COR-L47 (cell line): Measurements from ENCODE around the gene NIN.
"Not testable (repeated sequence)": the region's sequence is repeated elsewhere in the genome, so short reads cannot be mapped to it uniquely, and the experiment has no call there.

ENCODE experiments used
- DNase-seq: peaks from one replicate; lab custom pipeline; 2025; lab: John Stamatoyannopoulos, UW

The NIN gene

DNA sequence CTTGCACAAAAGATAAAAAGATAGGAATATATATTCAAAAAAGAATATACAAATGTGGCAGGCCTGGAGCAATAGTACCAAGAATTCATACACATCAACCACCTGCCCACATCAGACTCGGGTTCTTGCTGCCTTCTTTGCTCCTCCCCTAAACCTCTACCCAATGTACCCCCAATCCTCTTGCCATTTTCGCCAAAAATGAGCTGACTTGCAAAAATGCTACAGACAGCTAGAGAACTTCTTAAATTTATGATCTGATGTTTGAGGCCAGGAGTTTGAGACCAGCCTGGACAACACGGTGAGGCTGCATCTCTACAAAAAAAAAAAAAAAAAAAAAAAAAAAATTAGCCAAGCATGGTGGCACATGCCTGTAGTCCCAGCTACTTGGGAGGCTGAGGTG, 119.9 kb downstream of the NIN start:
- DNase-seq: no peak

DNA sequence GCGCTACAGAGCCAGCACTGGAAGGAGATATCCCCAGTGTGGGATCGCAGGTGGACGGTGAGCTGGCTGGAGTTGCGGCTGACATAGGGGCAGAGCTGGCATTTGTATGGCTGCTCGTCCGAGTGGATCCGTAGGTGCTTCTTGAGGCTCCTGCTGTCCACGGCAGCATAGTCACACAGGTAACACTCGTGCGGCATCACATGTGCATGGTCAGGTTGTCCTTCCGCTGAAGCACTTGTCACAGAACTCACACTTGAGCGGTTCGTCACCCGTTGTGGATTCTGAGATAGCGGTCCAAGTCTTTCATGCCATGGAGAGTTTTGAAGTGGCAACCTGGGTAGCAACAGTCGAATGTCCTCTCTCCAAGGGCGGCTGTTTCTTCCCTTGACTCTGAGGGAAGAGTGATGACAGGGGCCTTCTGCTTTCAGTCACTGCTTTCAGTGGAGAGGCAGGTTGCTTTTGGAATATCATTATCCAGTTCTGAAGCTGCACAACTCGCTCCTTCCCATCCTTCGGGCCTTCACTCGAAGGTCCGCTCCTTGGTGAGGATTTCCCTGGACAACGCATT, 125.9 kb downstream of the NIN start:
- no peak for DNase-seq

DNA sequence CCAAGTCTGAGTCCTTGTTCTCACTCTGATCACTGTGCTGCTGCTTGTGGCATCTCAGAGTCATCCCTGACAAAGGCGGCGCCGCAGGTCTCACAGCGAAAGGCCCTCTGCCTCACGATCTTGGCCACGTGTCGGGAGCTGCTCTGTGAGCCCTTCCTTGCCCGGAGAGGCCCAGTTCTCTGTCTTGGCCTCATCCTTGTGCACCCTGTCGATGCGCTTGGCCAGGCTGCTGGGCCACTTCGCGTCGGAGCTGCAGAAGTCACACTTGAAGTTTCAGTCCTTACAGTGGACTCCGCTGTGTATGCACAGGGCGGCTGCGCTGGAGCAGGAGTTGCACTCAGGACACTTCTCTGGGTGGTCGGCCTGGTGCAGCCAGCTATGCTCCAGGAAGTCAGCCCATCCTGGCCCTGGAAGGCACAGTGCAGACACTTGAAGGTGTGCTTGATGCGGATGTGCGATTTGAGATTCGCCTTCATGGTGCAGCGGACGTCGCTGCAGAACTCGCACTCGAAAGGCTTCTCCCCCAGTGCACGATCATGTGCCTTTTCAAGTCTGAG, 126.4 kb downstream of the NIN start:
- no peak for DNase-seq

DNA sequence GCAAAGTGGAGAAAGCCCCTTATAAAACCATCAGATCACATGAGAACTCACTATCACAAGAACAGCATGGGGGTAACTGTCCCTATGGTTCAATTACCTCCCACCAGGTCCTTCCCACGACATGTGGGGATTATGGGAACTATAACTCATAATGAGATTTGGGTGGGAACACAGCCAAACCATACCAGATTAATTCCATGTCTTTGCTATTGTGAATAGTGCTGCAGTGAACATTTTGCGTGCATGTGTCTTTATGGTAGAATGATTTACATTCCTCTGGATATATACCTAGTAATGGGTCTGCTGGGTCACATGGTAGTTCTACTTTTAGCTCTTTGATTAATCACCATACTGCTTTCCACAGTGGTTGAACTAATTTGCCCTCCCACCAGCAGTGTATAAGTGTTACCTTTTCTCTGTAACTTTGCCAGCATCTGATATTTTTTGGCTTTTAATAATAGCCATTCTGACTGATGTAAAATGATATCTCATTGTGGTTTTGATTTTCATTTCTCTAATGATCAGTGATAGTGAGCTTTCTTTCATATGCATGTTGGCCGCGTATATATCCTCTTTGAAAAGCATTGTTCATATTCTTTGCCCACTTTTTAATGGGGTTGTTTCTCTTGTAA, 133.2 kb downstream of the NIN start:
- no peak for DNase-seq

DNA sequence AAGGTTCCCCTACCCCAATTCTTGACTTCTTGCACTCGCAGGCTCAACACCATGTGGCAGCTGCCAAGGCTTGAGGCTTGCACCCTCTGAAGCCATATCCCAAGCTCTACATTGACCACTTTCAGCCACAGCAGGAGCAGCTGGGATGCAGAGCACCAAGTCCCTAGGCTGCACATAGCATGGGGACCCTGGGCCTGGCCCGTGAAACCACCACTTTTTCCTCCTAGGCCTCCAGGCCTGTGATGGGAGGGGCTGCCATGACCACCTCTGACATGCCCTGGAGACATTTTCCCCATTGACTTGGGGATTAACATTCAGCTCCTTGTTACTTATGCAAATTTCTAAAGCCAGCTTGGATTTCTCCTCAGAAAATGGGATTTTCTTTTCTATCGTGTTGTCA, 136.7 kb downstream of the NIN start:
- not testable (repeated sequence) for DNase-seq

DNA sequence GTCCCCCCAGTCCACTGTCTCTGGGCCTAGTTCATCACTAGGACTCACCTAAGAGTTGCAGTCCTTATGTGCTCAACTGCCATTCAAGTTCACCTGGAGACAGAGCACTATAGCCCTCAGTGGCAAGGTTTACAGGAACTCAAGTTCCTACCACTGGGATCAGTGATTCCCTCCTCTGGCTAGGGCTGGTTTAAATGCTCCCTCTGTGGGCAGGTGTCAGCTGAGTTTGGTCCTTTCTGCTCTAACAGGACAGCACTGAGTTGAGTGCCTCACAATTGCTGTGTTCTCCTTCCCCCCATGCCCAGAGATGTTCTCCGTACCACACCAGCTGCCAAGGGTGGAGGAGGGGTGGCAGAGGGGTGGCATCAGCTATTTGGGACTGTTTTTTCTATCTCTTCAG, 142.1 kb downstream of the NIN start:
- no peak for DNase-seq

DNA sequence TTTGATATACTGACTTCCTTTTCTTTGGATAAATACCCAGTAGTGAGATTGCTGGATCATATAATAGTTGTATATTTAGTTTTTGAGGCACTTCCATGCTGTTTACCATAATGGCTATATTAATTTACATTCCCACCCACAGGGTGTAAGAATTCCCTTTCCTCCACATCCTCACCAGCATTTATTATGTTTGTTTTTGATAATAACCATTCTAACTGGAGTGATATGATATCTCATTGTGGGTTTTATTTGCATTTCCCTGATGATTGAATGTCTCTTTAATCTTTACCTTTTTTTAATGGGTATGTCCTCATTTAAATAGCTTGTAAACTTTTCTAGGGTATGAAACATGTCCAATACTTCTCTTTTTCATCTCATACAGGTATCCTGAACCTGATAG, 151.3 kb downstream of the NIN start:
- DNase-seq: no peak

DNA sequence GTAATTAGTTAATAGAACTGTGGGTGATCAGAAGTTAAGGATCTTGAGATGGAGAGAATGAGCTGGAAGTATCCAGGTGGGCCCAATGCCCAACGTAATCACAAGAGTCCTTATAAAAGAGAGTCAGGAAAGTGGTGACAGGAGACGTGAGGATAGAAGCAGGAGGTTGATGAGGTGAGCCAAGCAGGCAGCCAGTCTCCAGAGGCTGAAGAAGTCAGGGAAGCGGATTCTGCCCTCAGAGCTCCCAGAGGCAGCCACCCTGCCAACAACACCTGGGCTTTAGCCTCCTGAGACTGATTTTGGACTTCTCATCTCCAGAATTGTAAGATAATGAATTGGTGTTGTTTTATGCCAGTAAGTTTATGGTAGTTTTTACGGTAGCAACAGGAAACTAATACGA, 152.8 kb downstream of the NIN start:
- DNase-seq: no peak

DNA sequence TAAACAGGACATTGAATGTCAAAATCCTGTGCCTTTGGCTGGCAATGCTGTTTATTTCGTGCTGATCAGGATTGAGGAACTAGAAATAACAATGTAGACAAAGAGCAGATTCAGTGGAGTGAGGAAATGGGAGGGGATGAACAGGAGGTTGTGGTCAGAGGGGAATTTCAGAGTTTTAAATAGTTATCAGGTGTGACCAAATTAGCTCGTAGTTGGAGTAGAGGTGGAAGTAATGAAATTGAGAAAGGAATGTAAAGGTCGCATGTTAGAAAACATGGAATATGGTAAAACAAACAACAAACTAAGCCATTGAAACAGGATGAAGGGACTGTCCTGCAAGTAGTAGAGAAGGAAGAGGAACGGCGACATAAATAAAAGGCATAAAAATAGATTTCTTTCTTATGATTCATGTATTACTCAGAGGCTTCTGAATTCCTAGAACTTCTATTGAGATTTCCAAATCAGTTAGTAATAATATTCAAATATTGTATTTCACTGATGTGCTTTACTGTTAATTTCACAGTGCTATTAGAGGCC, 153.4 kb downstream of the NIN start:
- DNase-seq: no peak

DNA sequence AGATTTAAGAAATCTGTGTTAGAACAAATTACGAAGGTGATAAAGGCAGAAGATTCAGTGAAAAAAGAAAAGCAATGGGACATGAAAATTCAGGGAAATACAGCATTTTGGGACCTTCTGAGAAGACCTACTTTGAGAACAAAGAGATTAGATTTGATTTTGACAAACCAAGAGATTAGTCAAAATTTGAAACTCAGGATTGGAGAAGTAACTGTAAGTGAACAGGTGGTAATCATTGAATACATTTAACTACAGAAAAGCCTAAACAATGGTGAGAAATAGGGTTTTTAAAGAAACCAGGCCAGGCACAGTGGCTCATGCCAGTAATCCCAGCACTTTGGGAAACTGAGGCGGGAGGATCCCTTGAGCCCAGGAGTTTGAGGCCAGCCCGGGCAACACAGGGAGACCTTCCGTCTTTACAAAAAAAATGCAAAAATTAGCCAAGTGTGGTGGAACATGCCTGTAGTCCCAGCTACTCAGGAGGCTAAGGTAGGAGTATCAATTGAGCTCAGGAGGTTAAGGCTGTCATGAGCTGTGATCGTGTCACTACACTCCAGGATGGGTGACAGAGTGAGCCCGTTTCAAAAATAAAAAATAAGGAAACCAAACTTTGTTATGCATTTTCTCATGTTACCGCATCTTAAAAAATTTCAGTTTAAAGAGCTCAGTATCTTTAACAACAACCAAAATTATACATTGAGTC, 154.0 kb downstream of the NIN start:
- no peak for DNase-seq

DNA sequence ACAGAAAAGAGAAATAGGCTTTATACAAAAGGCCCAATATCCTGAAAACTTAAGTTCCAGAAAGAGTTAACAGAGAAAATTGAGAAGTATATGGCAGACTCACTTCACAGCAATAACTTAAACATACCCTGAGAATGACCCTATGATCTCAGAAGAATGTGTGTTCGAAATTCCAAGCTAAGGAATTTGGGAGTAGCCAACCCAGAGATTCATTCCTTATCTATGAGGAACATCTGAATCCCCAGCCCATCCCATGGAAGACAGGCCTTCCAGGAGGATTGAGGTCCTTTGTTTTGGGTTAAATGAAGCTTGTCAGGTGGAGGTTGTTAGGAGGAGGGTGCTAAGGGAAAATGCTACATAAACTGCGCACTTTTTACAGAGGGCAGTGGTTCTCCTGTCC, 155.4 kb downstream of the NIN start:
- no peak for DNase-seq

DNA sequence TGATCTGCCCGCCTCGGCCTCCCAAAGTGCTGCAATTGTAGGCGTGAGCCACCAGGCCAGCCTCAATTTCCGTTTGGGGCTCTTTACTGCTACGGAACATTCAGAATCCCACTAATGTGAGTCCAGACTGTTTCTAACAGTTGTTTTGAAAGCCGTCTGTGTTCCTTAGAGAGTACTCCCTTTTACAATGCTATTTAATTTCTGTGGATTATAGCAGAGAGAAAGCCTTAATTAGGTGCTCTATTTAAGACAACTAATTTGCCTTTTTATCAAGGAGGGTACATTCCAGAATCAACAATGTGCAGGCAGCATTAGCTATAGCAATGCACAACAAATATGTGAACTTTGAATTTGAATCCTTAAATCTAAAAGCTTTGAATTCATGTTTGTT, 160.1 kb downstream of the NIN start:
- DNase-seq: no peak

DNA sequence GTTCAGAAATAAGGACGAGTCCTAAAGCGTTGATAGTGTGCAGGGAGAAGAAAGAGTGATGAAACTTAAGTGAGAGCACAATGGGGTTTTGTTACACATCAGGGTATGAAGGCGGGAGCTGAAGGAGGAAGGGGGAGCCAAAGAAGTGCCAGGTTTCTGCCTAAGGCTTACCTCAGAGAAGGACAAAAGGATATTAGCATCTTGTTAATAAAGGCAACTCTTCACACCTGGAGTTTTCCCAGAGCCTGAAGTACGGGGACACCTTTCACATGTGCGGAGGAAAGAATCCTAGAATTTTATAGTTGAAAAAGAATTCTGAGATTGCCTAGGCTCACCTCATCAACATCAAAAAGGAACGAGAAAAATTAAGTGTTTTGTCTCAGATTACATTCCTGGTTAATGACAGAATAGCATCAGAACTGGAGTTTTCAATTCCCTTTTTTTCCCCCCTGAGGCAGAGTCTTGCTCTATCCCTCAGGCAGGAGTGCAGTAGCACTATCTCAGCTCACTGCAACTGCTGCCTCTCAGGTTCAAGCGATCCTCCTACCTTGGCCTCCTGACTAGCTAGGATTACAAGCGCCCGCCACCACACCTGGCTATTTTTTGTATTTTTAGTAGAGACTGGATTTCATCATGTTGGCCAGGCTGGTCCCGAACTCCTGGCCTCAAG, 160.6 kb downstream of the NIN start:
- DNase-seq: no peak
